LNCaP clone FGC (cell line): ENCODE data around the gene TSPOAP1.

Experiments used
- DNase-seq: peaks from one replicate; pipeline ENCODE4 v3.0.0-alpha.2; 2011; ENCODE audit warnings: low read depth
- H3K4me3 ChIP-seq: 2 replicates; pipeline ENCODE4 v1.5.1; 2011; ENCODE audit warnings: mild to moderate bottlenecking, low read depth, low read length, control low read depth
- TF ChIP-seq, protein P1 (sequence below): IDR thresholded peaks from 2 replicates; pipeline ENCODE4 v1.5.1; 2012; ENCODE audit warnings: mild to moderate bottlenecking; ENCODE audit not compliant: control insufficient read depth, insufficient read depth; ENCODE audit errors: extremely low read depth

The TSPOAP1 gene

DNA sequence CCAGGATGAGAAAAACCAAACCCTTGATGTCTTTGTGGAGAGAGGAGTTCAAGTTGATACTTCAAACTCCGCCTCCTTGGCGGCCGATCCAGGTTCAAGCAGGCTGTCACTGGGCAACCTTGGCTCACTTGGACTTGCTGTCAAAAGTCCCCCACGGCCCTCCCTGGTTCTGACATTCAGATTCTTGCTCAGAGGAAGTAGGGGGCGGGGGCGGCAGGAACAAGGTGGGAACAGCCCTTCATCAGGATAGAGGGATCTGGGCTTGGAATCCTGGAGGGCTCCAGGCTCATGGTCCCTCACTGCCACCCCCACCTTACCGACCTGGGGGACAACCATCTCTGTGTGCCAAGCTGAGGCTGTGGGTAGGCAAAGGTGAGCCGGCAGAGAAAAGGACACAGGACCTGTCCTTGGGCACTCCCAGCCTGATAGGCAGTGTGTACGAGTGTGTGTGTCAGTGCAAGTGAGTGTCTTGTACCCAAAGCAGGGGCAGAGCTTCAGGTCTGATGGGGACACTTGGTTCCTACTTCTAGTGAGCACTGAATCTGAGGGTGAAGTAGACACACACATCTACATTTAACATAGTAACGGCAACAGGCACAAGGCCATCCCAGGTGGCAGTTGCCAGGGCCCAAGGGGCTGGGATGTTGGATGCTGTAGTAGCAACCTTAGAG is 6.6 kb upstream of the TSPOAP1 start:
- no peak for DNase-seq
- H3K4me3 ChIP-seq = no peak overlapping the region
- TF ChIP-seq, protein P1, sequence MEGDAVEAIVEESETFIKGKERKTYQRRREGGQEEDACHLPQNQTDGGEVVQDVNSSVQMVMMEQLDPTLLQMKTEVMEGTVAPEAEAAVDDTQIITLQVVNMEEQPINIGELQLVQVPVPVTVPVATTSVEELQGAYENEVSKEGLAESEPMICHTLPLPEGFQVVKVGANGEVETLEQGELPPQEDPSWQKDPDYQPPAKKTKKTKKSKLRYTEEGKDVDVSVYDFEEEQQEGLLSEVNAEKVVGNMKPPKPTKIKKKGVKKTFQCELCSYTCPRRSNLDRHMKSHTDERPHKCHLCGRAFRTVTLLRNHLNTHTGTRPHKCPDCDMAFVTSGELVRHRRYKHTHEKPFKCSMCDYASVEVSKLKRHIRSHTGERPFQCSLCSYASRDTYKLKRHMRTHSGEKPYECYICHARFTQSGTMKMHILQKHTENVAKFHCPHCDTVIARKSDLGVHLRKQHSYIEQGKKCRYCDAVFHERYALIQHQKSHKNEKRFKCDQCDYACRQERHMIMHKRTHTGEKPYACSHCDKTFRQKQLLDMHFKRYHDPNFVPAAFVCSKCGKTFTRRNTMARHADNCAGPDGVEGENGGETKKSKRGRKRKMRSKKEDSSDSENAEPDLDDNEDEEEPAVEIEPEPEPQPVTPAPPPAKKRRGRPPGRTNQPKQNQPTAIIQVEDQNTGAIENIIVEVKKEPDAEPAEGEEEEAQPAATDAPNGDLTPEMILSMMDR = no peak

GRCh38 chr17:58334661-58335060 is 6.1 kb upstream of the TSPOAP1 start:
- H3K4me3 ChIP-seq = no peak overlapping the region
- TF ChIP-seq, protein P1 = no peak

DNA sequence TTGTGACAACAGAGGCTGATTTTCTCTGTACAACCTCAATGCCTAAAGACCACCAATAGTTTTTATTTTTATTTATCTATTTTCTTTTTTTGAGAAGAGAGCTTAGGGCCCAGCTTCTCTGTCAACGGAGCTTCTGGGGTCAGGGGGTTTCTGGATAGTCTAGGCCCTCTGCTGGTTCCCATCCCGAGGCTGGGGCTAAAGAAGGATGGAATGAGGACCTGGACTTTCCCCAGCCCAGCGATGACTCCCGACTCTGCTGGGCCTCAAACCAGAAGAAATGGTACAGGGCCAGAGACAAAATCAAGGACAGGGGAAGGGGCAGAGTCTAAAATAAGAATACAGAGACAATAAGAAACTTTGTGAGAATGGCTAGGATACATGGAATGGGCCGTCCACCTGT is 5.7 kb upstream of the TSPOAP1 start:
- H3K4me3 ChIP-seq = no peak overlapping the region
- TF ChIP-seq, protein P1 = no peak
- DNase-seq = no peak

More at GRCh38 chr17:58334661-58335060, 6.1 kb upstream of the TSPOAP1 start:
- no peak for DNase-seq

DNA sequence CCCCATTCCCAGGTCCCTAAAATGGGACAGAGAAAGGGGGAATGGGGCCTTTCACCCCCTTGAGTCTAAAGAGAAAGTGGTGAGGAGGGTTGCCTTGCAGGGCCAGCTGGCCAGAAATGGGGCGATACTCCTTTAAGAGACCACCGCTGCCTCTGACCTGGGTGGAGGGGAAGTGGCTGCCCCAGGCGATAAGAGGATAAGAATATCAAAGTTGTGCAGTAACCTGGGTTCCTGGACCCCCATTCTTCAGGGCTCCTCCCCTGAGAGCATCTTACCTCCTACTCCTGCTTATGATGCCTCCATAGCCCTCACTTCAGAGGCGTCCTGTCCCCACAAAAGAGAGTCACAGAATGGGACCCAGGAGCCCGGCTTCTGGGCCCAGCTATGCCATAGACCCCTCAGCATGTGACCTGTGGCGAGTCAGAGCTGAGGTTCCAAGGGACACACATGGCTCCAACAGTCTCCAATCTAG is 5.2 kb upstream of the TSPOAP1 start:
- DNase-seq = no peak
- H3K4me3 ChIP-seq = no peak overlapping the region
- TF ChIP-seq, protein P1 = no peak

DNA sequence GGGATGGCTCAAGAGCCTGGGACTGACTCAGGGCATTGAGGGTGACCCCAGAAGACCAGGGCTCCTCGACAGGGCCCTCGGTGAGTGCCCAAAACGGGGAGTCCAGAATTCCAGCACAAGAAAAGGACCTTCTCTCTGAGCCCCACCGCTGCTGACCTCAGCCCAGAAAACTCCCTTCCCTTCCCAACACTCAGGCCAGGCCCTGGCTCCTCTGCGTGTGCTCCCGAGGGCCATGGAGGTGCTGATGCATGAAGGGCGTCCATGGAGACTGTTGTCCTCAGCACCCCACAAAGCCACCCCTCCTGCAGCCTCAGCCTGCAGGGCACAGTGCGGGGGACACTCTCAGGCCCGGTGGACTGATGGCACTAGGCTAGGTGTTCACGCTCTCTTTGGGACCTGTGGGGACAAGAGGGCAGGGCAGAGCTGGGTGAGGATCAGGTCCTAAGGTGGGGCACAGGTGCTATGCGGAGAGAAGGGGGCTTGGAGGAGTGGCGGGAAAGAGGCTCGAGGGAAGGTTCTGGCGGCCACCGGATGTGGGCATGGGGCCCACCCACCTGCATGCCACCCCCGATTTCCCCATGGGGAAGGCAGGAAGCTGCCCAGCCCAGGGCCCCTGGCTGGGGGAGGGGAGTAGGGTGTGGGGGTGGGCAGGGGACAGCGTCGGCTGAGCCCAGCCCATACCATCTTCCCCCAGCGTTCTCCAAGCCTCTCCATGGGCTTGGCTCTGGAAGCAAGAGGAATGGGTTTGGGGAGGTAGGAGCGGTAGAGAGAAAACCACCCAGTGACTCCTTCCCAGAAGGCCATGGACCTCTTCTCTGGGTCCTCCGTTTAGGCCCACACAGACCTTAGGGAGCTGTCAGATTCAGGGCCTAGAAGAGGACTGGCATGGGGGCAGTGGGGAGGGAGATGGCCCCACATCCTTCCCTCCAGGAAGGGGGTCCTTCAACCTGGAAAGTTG is 4.5 kb upstream of the TSPOAP1 start:
- H3K4me3 ChIP-seq = no peak overlapping the region
- TF ChIP-seq, protein P1 = no peak
- DNase-seq = no peak

- TF ChIP-seq, protein P1 = no peak
- no peak overlapping the region for H3K4me3 ChIP-seq
- no peak for DNase-seq
Measured at GRCh38 chr17:58331815-58332777, 3.5 kb upstream of the TSPOAP1 start.
